GM12873 (cell line): ENCODE measurements around the gene UNC79.

Source experiments
- CTCF ChIP-seq: IDR thresholded peaks from 2 replicates; pipeline ENCODE4 v1.5.1; 2012; ENCODE audit warnings: low read depth, mild to moderate bottlenecking, moderate library complexity, low read length, control low read depth; ENCODE audit not compliant: insufficient read depth; ENCODE audit errors: missing control alignments

UNC79 gene

GRCh38 chr14:93645200-93645599 is 214.5 kb downstream of the UNC79 start:
- no peak for TF ChIP-seq CTCF

DNA sequence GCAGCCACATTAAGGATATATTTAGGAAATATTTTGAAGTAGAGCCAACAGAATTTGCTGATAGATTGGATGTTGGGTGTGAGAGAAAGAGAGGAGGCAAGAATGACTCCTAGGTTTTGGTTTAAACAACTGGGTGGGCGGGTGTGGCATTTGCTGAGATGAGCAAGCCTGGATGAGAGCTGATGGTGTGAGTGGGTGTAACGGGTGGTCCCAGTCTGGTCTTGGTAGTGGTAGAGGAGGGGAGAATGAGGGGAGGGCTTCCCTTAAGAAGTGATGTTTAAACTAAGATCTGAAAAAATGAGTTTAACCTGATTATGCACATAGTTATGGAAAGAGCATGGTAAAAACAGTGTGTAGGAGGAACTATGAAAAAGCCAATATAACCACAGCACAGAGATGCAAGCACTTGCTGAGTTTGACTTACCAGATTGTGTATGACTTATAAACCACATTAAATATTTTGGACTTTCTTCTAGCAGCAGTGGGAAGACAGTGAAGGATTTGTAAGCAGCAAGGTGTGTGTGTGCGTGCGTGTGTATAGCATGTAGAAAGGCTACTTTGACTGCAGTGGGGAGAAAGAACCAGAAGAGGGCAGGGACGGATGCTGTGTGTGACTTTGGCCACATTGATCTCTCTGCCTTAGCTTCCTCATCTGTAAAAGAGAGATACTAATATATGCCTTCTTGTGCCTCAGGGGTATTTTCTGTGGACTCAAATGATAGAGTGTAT is 217.9 kb downstream of the UNC79 start:
- TF ChIP-seq CTCF, result peak; percentile 46

DNA sequence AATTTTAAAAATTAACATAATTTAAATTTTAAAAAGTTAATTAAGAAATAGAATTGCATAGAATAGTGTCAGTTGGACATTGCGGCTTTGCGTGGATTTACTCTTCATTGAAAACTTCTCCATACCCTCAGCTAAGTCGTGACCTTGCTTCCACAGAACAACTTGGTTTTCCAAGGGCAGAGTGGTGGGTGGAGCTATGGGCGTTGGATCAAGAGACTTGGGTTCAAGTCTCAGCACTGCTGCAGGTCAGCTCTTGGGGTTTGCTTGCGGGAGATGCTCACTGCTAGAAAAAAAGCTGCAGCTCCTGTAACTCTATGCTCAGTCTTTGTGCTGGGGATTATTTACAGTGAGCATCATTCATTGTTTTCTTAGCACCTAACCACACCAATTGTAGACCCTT is 223.9 kb downstream of the UNC79 start:
- TF ChIP-seq CTCF, result no peak

DNA sequence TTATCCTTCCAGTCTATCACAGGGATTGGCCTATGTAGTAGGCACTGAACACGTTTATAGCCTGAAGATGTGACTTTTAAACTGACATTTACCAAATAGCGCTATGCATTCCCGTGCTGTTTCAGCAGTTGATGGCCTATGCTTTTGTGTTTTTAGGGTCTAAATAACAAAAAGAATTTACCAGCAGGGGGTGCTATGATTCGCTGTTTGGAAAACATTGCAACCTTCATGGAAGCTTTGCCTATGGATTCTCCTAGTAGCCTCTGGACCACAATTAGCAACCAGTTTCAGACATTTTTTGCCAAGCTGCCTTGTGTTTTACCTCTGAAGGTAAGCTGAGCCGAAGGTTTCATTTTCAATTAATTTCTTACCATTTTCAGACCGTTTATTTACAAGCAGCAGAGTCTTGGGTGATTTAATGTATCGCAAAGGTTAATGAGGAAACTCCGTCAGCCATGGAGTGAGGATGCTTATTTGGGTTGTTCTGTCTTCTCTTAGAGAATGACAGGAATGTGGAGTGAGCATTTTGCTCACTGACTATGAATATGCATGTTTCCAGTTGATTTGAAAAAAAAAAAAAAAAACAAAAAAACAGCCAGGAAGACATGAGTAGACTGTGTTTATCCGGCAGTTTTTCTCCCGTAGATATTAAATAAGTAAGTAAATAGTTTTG is 224.5 kb downstream of the UNC79 start:
- peak; percentile 56 for TF ChIP-seq CTCF

DNA sequence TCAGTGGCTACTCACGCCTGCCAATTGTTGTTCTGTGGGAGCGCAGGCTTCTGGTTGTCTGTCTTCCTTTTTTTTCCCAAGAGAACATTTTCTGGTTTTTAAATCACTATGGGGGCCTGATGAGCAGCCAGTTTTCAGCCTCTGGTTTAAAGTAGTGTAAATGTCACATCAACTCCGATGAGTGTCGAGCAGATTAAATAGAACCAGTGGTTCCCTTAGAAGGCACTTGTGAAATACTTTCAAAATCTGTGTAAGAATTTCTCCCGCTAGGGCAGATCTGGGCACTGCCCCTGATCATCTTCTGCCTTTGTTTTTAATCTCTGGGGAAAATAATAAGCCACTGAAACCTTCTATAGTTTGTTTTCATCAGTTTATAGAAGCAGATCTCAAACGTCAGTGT is 227.1 kb downstream of the UNC79 start:
- no peak for TF ChIP-seq CTCF

DNA sequence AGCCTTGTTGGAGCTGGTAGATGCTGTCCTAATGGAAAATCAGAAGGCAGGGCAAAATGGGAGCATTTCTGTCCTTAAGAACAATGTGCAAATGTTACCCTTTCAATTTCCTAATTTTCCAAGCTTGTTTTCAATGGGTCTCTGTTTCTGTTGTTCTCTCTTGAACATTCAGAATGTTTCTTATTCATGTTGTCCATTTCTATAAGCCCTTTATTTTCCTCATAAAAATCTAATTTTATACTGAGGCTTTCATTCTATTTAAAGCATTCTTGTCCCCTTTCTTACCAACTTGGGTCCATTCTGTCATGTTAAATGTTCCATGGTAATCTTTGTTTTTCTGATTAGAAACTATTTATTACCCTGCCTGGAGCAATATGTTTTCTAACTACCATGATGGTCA is 232.6 kb downstream of the UNC79 start:
- TF ChIP-seq CTCF, result no peak

DNA sequence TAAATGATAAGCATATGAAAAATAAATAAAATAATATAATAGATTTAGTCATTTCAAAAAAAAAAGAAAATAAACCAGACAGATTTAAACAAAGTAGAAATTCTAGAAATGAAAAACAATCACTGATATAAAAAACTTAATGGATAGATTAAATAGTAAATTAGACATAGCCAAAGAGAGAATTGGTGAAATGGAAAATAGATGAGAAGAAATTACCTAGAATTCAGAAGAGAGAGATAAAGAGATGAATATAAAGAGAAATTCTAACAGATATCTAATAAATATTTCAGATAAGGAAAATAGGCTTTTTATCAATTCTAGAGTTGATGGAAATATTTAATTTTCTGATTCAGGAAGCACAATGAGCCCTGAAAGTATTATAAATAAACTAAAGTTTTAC is 234.4 kb downstream of the UNC79 start:
- no peak for TF ChIP-seq CTCF
